Stimulated activated naive CD8-positive, alpha-beta T cell treated with anti-CD3 and anti-CD28 coated beads, Interleukin-15, Interleukin-2, amounts not matched to agents 100 ng/mL and 50 ng/mL, for 24 hours (primary cell): ENCODE measurements around the gene EMILIN2.
"Not testable (repeated sequence)": the region's sequence is repeated elsewhere in the genome, so short reads cannot be mapped to it uniquely, and the experiment has no call there.

ENCODE experiments used
- H3K27ac Mint-ChIP-seq: one replicate; pipeline ENCODE4 v1.8.0; 2021; ENCODE audit warnings: mild to moderate bottlenecking, mixed read lengths
- H3K27me3 Mint-ChIP-seq: one replicate; pipeline ENCODE4 v1.8.0; 2021; ENCODE audit warnings: mixed read lengths
- H3K36me3 Mint-ChIP-seq: one replicate; pipeline ENCODE4 v1.8.0; 2021; ENCODE audit warnings: low read depth, mixed read lengths
- H3K4me1 Mint-ChIP-seq: one replicate; pipeline ENCODE4 v1.8.0; 2021; ENCODE audit warnings: low read depth, mixed read lengths
- H3K4me3 Mint-ChIP-seq: one replicate; pipeline ENCODE4 v1.8.0; 2021; ENCODE audit warnings: mild to moderate bottlenecking, mixed read lengths
- H3K9me3 Mint-ChIP-seq: one replicate; pipeline ENCODE4 v1.8.0; 2021; ENCODE audit warnings: mixed read lengths

EMILIN2 gene

GRCh38 chr18:2825613-2826175 is 21.1 kb upstream of the EMILIN2 start:
- Mint-ChIP-seq H3K4me1 (no peaks in the 10 kb centered on the region), H3K9me3 (no peaks in the 10 kb centered on the region), H3K4me3 (no peak overlapping the region), H3K27ac (no peak overlapping the region), H3K36me3 (no peaks in the 10 kb centered on the region), H3K27me3 (no peaks in the 10 kb centered on the region)

DNA sequence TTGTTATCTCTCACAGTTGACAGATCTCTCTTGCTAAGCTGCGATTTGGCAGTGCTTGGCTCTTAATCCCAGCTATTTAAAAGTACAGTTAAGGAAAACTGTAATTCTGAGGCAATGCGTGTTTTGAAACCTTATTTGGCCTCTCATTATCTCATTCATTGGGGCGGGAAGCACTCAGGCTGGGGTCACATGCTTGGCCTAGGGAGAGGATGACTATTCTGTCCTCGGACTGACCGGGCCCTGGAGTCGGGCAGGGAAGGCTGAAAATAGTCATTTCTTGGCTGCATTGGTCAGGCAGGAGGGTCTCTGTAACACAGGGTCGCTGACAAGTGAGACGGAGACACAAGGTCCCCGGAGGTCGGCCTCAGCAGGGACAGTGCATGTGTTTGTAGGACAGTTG is 20.2 kb upstream of the EMILIN2 start:
- no peaks in the 10 kb centered on the region for H3K36me3 Mint-ChIP-seq
- H3K27ac Mint-ChIP-seq: no peak overlapping the region
- H3K4me1 Mint-ChIP-seq: no peaks in the 10 kb centered on the region
- no peak overlapping the region for H3K4me3 Mint-ChIP-seq
- no peaks in the 10 kb centered on the region for H3K27me3 Mint-ChIP-seq
- H3K9me3 Mint-ChIP-seq: no peaks in the 10 kb centered on the region

DNA sequence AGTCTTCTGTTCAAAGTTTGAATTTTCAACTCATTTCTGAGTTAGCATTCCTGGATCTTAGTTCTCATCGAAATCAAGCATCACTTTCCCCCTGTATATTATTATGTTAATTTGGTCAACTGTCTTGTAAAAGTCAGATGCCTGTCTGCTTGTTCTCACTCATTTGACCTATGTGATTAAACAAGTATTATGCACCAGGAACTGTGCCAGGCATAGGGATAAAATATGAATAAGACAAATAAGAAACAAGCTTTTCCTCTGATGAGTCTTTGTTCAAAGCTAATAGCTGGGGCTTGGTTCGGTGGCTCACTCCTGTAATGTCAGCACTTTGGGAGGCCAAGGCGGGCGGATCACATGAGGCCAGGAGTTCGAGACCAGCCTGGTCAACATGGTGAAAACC is 19.7 kb upstream of the EMILIN2 start:
- no peak overlapping the region for H3K27ac Mint-ChIP-seq
- H3K36me3 Mint-ChIP-seq: no peaks in the 10 kb centered on the region
- H3K4me3 Mint-ChIP-seq: no peak overlapping the region
- no peaks in the 10 kb centered on the region for H3K4me1 Mint-ChIP-seq
- H3K27me3 Mint-ChIP-seq: peaks cover 4% of the 10 kb centered on the region
- no peaks in the 10 kb centered on the region for H3K9me3 Mint-ChIP-seq

DNA sequence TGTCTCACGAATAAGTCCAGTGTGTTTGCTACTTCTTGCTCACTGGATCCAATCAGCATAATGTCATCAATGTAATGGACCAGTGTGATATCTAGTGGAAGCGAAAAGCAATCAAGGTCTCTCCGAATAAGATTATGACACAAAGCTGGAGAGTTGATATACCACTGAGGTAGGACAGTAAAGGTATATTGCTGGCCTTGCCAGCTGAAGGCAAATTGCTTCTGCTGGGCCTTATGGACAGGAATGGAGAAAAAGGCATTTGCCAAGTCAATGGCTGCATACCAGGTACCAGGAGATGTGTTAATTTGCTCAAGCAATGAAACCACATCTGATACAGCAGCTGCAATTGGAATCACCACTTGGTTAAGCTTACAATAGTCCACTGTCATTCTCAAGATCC is 10.7 kb upstream of the EMILIN2 start:
- H3K27me3 Mint-ChIP-seq, H3K27ac Mint-ChIP-seq, H3K4me3 Mint-ChIP-seq, H3K36me3 Mint-ChIP-seq, H3K4me1 Mint-ChIP-seq: not testable (repeated sequence)
- H3K9me3 Mint-ChIP-seq: peaks cover 13% of the 10 kb centered on the region

- H3K27ac Mint-ChIP-seq, H3K36me3 Mint-ChIP-seq, H3K4me1 Mint-ChIP-seq, H3K4me3 Mint-ChIP-seq, H3K27me3 Mint-ChIP-seq: not testable (repeated sequence)
- H3K9me3 Mint-ChIP-seq: peaks cover 13% of the 10 kb centered on the region
Measured at GRCh38 chr18:2837290-2837689, 9.5 kb upstream of the EMILIN2 start.

DNA sequence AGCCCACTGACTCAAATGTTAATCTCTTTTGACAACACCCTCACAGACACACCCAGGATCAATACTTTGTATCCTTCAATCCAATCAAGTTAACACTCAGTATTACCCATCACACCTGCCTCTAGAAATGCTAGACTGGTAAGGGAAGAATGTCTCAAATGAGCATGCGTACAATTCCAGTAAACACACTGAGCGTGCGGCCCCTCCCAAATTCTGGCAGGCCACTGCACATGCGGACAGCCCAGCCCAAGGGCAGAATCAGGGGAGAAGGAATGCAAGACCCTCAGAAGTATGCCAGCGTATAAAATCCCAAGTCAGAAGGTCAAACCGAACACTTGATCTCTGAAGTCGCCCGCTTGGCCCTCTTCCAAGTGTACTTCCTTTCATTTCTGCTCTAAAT is 7.6 kb upstream of the EMILIN2 start:
- Mint-ChIP-seq H3K9me3 (peaks cover 13% of the 10 kb centered on the region), H3K4me3 (no peak overlapping the region), H3K36me3 (no peaks in the 10 kb centered on the region), H3K27ac (no peak overlapping the region), H3K27me3 (peaks cover 3% of the 10 kb centered on the region), H3K4me1 (no peaks in the 10 kb centered on the region)

GRCh38 chr18:2840521-2840920 is 6.3 kb upstream of the EMILIN2 start:
- H3K4me1 Mint-ChIP-seq: no peaks in the 10 kb centered on the region
- H3K9me3 Mint-ChIP-seq: peaks cover 13% of the 10 kb centered on the region
- no peaks in the 10 kb centered on the region for H3K36me3 Mint-ChIP-seq
- H3K4me3 Mint-ChIP-seq: no peak overlapping the region
- H3K27me3 Mint-ChIP-seq: peaks cover 10% of the 10 kb centered on the region
- no peak overlapping the region for H3K27ac Mint-ChIP-seq

GRCh38 chr18:2843146-2843545 is 3.7 kb upstream of the EMILIN2 start:
- H3K27ac Mint-ChIP-seq: no peak overlapping the region
- H3K36me3 Mint-ChIP-seq: no peaks in the 10 kb centered on the region
- no peak overlapping the region for H3K4me3 Mint-ChIP-seq
- H3K4me1 Mint-ChIP-seq: peaks cover 13% of the 10 kb centered on the region
- H3K9me3 Mint-ChIP-seq: peaks cover 5% of the 10 kb centered on the region
- H3K27me3 Mint-ChIP-seq: peaks cover 19% of the 10 kb centered on the region

DNA sequence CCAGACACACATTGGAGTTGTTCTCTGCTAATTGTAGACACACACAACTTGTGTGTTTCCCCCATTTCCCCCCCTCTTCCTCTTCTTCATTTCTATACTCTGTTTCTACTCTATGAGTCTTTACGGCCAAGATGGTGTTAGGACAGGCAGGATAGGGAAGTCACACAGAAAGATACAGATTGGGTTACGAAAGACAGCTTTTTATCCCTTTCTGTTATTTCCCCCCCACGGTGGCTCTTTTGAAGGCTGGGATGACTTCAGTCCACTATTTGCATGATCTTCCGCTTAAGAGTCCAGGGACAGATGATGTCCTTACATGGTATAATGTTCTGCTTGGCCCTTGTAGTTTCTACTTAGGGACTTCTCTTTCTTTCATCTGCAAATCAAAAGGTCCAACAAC is 1.6 kb upstream of the EMILIN2 start:
- H3K27ac Mint-ChIP-seq: no peak overlapping the region
- H3K36me3 Mint-ChIP-seq: no peaks in the 10 kb centered on the region
- no peaks in the 10 kb centered on the region for H3K9me3 Mint-ChIP-seq
- no peak overlapping the region for H3K4me3 Mint-ChIP-seq
- H3K4me1 Mint-ChIP-seq: peaks cover 29% of the 10 kb centered on the region
- H3K27me3 Mint-ChIP-seq: peaks cover 37% of the 10 kb centered on the region

DNA sequence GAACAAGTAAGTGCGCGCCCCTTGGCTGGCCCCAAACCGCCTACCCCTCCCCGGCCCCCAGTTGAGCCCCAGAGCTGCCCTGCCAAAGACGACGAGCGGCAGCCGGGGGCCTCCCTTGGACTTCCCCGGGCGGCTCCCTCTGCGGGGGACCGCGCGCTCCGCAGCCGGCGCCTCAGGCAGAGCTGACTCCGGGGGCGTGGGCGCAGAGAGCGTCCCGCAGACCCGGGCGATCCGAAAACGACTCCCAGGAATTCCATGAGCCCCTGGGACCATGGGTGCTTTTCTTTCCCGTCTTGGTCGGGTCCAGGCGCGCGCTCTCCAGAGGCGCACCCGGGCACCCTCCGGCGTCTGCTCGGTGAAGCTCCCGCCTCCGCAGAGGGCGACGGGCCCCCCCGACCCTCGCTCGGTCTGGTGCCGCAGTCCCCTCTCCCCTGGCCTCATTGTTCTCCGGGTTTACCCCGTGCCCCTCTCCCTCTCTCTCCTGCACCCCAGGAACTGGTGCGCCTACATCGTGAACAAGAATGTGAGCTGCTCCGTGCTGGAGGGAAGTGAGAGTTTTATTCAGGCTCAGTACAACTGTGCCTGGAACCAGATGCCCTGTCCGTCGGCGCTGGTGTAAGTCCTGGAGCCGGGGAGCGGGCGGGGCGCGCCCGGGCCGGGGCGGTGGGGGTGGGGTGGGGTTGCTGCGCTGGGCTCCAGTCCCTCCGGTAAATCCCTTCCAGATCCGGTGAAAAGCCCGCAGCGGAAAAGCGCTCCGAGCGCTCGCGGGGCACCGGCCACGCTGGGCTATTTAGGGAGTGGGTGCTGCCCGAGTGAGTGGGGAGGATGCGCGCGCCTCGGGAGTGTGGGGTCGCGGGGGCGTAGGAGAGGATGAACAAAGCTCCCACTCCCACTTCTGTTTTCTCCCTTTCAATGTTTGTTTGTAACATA is 776 bp downstream of the EMILIN2 start:
- Mint-ChIP-seq H3K27me3 (peaks cover 45% of the 10 kb centered on the region), H3K4me1 (peaks cover 38% of the 10 kb centered on the region), H3K9me3 (no peaks in the 10 kb centered on the region), H3K36me3 (no peaks in the 10 kb centered on the region), H3K4me3 (peak overlapping the region; percentile 84), H3K27ac (peak overlapping the region; percentile 26)

GRCh38 chr18:2848247-2849246 is 1.7 kb downstream of the EMILIN2 start:
- H3K4me3 Mint-ChIP-seq: peak overlapping the region; percentile 84
- peaks cover 46% of the 10 kb centered on the region for H3K27me3 Mint-ChIP-seq
- H3K9me3 Mint-ChIP-seq: no peaks in the 10 kb centered on the region
- peak overlapping the region; percentile 26 for H3K27ac Mint-ChIP-seq
- no peaks in the 10 kb centered on the region for H3K36me3 Mint-ChIP-seq
- peaks cover 38% of the 10 kb centered on the region for H3K4me1 Mint-ChIP-seq

DNA sequence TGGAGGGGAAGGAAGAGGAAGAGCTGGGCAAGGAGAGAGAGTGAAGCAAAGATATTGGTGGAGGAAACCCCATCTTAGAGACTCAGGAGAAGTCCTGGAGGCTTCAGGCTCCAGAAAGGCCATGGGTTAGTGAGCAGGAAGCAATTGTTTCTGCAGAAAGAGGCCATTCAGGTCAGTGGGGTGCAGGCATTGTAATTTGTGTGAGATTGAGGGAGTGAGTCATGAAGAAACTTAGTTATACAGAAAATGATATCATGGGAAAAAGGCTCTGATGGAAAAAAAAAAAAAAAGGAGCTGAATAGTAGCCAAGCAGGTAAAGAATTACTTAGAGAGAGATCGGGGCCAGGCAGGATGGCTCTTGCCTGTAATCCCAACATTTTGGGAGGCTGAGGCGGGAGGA is 4.0 kb downstream of the EMILIN2 start:
- peak overlapping the region; percentile 46 for H3K27ac Mint-ChIP-seq
- no peaks in the 10 kb centered on the region for H3K9me3 Mint-ChIP-seq
- H3K36me3 Mint-ChIP-seq: no peaks in the 10 kb centered on the region
- H3K4me3 Mint-ChIP-seq: no peak overlapping the region
- H3K27me3 Mint-ChIP-seq: peaks cover 38% of the 10 kb centered on the region
- peaks cover 38% of the 10 kb centered on the region for H3K4me1 Mint-ChIP-seq

DNA sequence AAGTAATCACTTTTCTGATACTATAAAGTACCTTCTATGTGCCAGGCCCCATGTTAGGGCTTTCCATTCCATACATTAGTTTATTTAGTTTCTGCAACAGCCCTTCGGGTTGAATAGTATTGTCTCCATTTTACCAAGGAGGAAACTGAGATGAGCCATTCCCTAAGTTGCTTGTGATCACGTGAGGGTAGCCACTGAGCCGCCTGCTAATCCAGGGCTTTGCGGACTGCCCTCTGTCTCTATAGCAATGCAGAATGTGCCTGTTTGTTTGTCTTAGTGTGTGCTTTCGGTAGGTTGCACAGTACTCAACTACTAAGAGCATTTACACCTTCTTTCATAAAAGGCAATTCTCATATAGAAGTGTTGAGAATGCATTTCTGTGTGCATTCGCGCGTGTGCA is 5.0 kb downstream of the EMILIN2 start:
- peaks cover 32% of the 10 kb centered on the region for H3K4me1 Mint-ChIP-seq
- no peak overlapping the region for H3K27ac Mint-ChIP-seq
- H3K9me3 Mint-ChIP-seq: no peaks in the 10 kb centered on the region
- peaks cover 33% of the 10 kb centered on the region for H3K27me3 Mint-ChIP-seq
- H3K36me3 Mint-ChIP-seq: no peaks in the 10 kb centered on the region
- no peak overlapping the region for H3K4me3 Mint-ChIP-seq

- H3K4me1 Mint-ChIP-seq: peaks cover 32% of the 10 kb centered on the region
Measured at GRCh38 chr18:2852460-2852859, 5.7 kb downstream of the EMILIN2 start.

More at GRCh38 chr18:2852460-2852859, 5.7 kb downstream of the EMILIN2 start:
- H3K27ac Mint-ChIP-seq, H3K9me3 Mint-ChIP-seq, H3K36me3 Mint-ChIP-seq, H3K4me3 Mint-ChIP-seq: not testable (repeated sequence)
- H3K27me3 Mint-ChIP-seq: peaks cover 33% of the 10 kb centered on the region
